ENCODE data around the gene FALEC.

DNA sequence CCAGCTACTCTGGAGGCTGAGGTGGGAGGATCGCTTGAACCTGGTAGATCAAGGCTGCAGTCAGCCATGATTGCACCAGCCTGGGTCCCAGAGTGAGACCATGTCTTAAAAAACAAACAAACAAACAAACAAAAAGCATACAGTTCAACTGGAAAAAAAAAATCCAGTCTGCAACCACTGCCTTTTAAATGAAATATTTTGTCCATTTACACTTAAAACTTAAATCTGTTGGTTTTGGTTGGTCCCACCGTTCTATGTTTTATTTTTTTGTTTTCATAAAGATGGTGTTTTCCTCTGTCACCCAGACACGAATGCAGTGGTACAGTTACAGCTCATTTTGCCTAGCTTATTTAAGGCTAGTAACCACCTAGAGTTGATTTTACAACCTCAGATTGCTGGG, 9.8 kb downstream of the FALEC start:
- no peak for TF ChIP-seq CTCF (IDR thresholded peaks at IDR 0.05)
- no peak for TF ChIP-seq POLR2A (IDR thresholded peaks at IDR 0.05)

All from lower leg skin (tissue), 3 donors.